ENCODE measurements around the gene UNC13D. TPM values are rescaled to one million over a fixed set of nuclear protein-coding genes. Genes with fewer than 3 reads are reported as not detected.

The UNC13D gene
- total RNA-seq, 1 experiment from 2014 or later, result 20.2 TPM

GRCh38 chr17:75874323-75875181, 30.3 kb upstream of the UNC13D start:
- H3K4me3 ChIP-seq (replicated peaks in 1 of 2; ENCODE audit: low read depth in 1 of 2, low read length in 2 of 2), result no peak overlapping the region
- H3K27me3 ChIP-seq (ENCODE audit: insufficient read depth, low read length), result no peaks in the 10 kb centered on the region
- intact Hi-C loops (cut with micrococcal nuclease), result loop anchor here (5.0 kb wide), 1 partner anchor 97 kb away; a partner anchor contains a TSS
- TF ChIP-seq EGR1 (IDR thresholded peaks at IDR 0.05; ENCODE audit: low read depth), result no peak
- TF ChIP-seq, protein P1, sequence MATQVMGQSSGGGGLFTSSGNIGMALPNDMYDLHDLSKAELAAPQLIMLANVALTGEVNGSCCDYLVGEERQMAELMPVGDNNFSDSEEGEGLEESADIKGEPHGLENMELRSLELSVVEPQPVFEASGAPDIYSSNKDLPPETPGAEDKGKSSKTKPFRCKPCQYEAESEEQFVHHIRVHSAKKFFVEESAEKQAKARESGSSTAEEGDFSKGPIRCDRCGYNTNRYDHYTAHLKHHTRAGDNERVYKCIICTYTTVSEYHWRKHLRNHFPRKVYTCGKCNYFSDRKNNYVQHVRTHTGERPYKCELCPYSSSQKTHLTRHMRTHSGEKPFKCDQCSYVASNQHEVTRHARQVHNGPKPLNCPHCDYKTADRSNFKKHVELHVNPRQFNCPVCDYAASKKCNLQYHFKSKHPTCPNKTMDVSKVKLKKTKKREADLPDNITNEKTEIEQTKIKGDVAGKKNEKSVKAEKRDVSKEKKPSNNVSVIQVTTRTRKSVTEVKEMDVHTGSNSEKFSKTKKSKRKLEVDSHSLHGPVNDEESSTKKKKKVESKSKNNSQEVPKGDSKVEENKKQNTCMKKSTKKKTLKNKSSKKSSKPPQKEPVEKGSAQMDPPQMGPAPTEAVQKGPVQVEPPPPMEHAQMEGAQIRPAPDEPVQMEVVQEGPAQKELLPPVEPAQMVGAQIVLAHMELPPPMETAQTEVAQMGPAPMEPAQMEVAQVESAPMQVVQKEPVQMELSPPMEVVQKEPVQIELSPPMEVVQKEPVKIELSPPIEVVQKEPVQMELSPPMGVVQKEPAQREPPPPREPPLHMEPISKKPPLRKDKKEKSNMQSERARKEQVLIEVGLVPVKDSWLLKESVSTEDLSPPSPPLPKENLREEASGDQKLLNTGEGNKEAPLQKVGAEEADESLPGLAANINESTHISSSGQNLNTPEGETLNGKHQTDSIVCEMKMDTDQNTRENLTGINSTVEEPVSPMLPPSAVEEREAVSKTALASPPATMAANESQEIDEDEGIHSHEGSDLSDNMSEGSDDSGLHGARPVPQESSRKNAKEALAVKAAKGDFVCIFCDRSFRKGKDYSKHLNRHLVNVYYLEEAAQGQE (IDR thresholded peaks at IDR 0.05; ENCODE audit: low read depth), result no peak
- TF ChIP-seq CBX3 (IDR thresholded peaks at IDR 0.05; ENCODE audit: low read depth), result no peak
- TF ChIP-seq SIN3A (IDR thresholded peaks at IDR 0.05; ENCODE audit: low read depth), result no peak
- TF ChIP-seq JUND (IDR thresholded peaks at IDR 0.05), result no peak
- no peak for TF ChIP-seq TCF7L2 (IDR thresholded peaks at IDR 0.05; ENCODE audit: borderline replicate concordance, extremely low read depth, insufficient read depth, insufficient read length)
- no peak for TF ChIP-seq YY1 (IDR thresholded peaks at IDR 0.05; ENCODE audit: extremely low read depth, insufficient replicate concordance, low read depth, low read length)
- TF ChIP-seq ZNF274 (IDR thresholded peaks at IDR 0.05; ENCODE audit: low read depth, low read length), result no peak
- TF ChIP-seq SP1 (IDR thresholded peaks at IDR 0.05; ENCODE audit: low read depth), result no peak
- TF ChIP-seq EZH2 (IDR thresholded peaks at IDR 0.05), result no peak
- no peak for TF ChIP-seq CTCF (IDR thresholded peaks at IDR 0.05 in 2 of 3, conservative IDR thresholded peaks at IDR 0.05 in 1 of 3; ENCODE audit: borderline replicate concordance in 1 of 3, insufficient read depth in 1 of 3, low read depth in 2 of 3, low read length in 2 of 3)
- TF ChIP-seq MAX (IDR thresholded peaks at IDR 0.05), result no peak
- no peak for TF ChIP-seq POLR2AphosphoS5 (IDR thresholded peaks at IDR 0.05; ENCODE audit: low read depth, low read length)
- TF ChIP-seq EZH2phosphoT487 (IDR thresholded peaks at IDR 0.05; ENCODE audit: borderline replicate concordance), result no peak
- no peak for TF ChIP-seq POLR2A (IDR thresholded peaks at IDR 0.05; ENCODE audit: borderline replicate concordance, extremely low read depth, insufficient read depth, insufficient read length)
- DNase-seq (ENCODE audit: low read depth, low spot score) (no peak), ATAC-seq (no peak)
- peaks cover 0 to 4% of the 10 kb centered on the region in 2 experiments; a peak in 1 of 4 replicates for H3K36me3 ChIP-seq (ENCODE audit: control insufficient read depth in 1 of 2, insufficient read depth in 2 of 2, low read length in 2 of 2)
- H3K79me2 ChIP-seq (ENCODE audit: insufficient read depth, low read length), result peaks cover 27% of the 10 kb centered on the region
- no peaks in the 10 kb centered on the region for H4K20me1 ChIP-seq (ENCODE audit: insufficient read depth)
- no TSS peak for BruUV-seq (replicated peaks)
- H3K4me2 ChIP-seq (ENCODE audit: low read length), result peak overlapping the region; percentile 96; the same call in 1 of the 2 replicates
- no peaks in the 10 kb centered on the region for H3K9me2 ChIP-seq (ENCODE audit: insufficient read depth)
- no peak overlapping the region for H2AFZ ChIP-seq (ENCODE audit: low read depth, low read length, poor library complexity, severe bottlenecking)
- peaks cover 70 to 86% of the 10 kb centered on the region in 2 experiments for H3K4me1 ChIP-seq (ENCODE audit: control insufficient read depth in 1 of 2, insufficient read depth in 2 of 2, low read length in 2 of 2)
- 0 out of 2 replicates have a peak overlapping the region, but pooled peaks have one; percentile 96 for H3K9ac ChIP-seq (ENCODE audit: low read length)
- RAD21 ChIA-PET (ENCODE audit: low non-redundant PET in 1 of 2, low total read pairs in 2 of 2, uncharacterized antibody in 2 of 2, unreplicated experiment in 2 of 2), result no interaction called here
- POLR2A ChIA-PET, result interaction anchor here (0.6 to 5.0 kb wide), 5 partner anchors 18 to 350 kb away, joined by 3 to 27 read pairs (median 9); partner anchors contain the start of gene WBP2
- H3K27ac ChIP-seq (ENCODE audit: low read depth, low read length), result peak overlapping the region; percentile 99
- CTCF ChIA-PET, result interaction anchor here (1.7 to 6.3 kb wide), 4 partner anchors 13 to 94 kb away, joined by 6 to 57 read pairs (median 41); partner anchors contain the start of gene WBP2
- no peaks in the 10 kb centered on the region for H3K9me3 ChIP-seq (ENCODE audit: control insufficient read depth in 1 of 2, insufficient read depth in 1 of 2, low read depth in 1 of 2, low read length in 2 of 2)
